AML-193 (cell line): Measurements from ENCODE around the gene ZNF334.

Experiments
- DNase-seq, 2 experiments: peaks; one replicate each; lab custom pipeline; 2025; lab: John Stamatoyannopoulos, UW

ZNF334 gene

DNA sequence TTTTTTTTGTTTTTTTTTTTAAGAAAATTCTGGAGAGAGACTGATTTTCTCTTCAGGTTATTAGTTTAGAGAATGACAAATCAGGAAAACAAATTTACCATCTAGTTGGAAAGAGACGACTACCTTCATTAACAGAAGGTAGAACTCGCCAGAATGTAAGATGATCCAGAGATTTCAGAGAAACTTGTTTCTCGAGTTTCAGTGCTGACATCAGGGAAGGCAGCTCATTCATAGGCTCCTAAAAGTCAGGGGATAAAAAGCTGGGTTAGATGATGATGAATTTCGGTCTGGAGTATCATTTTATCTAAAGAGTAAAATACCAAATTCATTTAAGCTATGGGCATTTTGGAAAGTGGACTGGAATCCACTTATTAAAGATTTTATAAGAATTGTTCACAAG, 27.9 kb downstream of the ZNF334 start:
- DNase-seq = no peak

DNA sequence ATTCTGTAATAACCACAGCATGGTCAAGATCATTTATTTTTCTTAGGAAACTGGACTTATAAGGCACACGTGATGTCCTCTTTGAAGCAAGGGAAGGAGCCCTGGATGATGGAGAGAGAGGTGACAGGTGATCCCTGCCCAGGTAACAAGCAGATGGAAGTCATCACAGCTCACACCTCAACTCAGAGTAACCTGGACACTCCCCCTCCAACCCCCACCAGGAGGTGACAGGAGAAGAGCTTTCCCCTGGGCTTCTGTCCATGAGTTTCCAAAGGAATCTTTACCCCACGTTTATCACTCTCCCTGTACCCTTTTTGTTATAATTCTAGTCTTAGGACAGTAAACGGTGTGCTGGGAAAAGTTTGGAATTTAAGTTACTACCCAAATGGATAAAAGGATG, 28.4 kb downstream of the ZNF334 start:
- no peak for DNase-seq

DNA sequence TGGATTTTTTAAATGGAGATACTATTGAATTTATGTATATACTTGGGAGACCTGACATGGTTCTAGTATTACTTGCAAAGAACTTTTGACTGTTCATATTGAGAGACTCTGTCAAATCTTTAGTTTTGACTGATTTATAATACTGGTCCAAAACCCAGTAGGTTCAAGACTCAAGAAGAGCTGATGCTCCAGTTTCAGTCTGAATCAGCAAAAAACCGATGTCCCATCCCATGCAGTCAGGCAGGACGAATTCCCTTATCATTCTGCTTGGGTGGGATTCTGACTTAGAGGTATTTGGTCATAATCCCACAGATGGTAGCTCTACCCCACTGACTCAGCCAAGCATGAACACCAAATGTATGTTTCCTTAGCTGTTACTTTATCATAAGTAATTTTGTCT, 29.5 kb downstream of the ZNF334 start:
- no peak for DNase-seq

DNA sequence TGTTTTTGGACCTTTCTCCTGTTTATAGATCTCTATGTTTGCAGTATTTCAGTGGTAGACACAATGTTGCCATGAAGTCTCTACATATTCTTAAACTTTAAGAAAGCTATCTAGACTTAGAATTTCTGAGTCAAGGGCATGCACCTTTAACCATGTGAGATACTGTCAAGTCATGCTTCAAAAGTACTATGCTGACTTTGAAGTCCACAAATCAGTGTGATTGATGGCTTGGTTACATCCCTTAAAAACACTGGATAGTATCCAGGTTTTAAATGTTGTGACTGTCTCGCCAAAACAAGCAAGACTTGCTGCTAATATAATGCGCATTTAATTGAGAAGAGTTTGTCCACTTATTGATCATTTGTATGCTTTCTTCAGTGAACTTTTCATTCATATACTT, 30.5 kb downstream of the ZNF334 start:
- DNase-seq = no peak

DNA sequence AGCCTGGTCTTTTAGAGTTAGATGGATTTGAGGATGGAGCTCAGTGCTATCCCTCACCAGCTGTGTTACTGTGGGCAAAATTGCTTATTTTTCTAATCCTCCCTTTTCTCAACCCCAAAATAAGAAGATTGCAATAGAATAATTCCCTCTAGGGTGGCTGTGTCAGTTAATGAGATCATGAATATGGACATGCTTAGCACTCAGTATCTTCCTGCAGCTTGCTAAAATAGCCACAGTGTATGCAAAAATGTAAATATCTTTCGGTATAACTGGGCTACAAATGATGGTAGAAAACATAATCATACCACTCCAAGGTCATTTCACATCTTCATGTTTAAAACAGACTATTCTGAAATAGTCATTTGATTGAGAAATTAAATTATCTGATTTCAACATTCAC, 35.7 kb downstream of the ZNF334 start:
- no peak for DNase-seq

DNA sequence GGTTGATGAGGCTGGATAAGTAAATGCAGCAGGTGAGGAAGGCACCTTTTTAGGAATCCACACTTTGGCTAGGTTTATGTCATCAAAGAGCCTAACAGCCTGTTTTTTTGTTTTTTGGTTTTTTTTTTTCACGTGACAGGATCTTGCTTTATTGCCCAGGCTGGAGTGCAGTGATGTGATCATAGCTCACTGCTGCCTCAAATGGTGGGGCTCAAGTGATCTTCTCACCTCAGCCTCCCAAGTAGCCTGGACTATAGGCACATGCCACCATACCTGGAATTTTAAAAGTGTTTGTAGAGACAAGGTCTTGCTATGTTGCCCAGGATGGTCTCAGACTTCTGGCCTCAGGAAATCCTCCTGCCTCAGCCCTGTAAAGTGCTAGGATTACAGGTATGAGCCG, 36.1 kb downstream of the ZNF334 start:
- DNase-seq = no peak

DNA sequence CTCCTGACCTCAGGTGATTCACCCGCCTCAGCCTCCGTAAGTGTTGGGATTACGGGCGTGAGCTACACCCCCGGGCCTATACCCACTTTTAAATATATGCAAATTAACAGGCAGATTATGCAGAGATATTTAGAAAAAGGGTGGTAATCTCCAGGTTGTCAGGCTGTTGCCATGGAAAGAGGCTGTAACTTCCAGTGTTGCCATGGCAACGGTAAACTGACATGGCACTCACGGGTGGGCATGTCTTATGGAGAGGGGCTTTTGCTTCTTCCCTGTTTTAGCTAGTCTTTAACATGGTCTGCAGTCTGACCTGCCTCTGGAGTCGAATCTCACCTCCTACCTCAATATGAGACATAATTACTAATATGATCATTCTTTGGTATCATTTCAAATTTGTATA, 44.9 kb downstream of the ZNF334 start:
- DNase-seq = no peak

DNA sequence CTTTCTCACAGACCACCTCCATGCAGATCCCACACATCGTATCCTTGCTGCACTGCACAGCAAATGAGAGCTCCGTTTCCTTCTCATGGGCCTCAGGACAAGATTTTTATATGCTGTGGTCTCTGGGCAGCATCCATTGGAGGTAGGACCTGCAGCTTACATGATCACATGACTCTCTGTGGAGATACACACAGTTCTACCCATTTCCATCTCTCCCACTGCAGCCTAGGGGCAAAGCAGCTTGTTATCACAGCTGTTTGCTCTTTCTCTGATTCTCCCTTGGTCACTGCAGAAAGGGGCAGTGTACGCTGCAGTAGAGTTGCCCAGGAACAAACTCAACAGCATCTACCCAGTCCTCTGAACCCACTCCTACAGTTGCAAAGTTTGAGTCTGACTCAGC, 48.9 kb downstream of the ZNF334 start:
- no peak for DNase-seq

DNA sequence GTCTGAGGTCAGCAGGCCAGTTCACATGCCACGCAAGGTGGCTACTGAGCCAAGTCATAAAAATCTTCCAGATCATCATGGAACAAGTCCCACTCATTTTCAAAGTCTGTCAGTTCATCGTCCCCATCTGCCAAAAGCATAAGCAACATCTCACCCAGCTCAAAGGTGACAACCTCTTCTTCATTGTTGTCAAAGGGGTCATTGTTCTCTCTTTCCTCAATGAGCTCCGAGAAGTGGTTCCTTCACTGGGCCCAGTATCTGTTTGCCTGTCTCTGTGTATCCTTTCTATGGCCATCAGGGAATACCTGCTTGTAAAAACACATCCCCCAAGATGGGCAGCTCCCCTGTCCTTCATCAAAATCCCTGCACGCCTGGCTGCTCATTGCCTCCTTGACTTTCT, 49.5 kb downstream of the ZNF334 start:
- no peak for DNase-seq

DNA sequence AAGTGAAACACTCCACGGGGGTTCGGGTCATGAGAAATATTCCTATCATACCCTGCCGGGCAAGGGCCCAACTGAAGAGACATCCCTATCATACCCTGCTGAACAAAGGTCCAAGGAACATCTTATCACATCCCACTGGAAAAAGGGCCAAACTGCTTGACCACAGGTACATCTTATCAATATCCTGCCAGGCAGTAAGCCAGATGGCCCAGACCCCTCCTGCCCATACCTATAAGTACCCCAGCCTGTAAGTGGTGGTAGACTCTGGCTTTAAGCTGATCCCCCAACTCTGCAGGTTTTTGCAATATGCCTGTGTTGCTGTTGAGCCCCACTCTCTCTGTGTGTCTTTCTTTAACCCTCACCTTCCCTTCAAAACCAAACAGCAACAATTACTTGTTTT, 51.6 kb downstream of the ZNF334 start:
- no peak for DNase-seq

DNA sequence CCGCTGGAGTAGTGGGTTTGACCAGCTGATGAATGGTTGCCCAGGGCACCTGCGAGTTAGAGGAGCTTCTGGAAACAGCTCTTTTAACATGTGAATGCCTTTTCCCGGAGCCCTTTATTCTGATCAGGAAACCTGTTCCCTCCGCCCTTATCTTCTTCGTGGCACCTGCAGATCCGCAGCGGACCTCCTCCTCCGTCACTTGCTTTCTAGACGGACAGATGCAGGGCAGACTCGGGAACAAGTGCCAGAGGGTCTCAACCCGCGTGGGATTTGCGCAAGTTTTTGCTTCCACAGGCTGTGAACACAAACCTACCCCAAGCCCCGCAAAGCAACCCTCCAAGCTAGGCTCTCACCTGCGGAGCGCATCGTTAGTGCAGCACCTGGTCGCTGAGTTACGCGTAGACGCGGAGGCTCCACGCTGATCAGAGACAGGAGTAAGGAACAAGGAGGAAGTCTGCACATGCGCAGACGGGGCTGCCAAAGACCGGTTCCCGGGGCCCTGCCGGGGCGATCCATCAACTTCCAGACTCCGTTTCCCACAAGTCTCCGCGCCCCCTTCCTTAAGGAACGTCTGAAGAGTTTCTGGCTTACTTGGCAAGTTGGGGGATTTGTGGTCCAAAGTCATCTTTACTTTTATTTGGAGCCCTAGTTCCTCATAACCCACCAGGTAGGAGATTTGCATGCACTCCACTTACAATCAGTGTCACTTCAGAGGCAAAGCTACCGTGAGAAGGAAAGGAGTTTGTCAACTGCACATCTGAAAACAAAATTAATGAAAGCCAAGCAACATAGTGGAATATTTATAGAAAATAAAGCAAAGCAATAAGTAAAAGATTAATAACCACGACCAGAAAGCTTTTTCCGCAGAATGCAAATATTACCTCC, 54.3 kb downstream of the ZNF334 start:
- no peak for DNase-seq

DNA sequence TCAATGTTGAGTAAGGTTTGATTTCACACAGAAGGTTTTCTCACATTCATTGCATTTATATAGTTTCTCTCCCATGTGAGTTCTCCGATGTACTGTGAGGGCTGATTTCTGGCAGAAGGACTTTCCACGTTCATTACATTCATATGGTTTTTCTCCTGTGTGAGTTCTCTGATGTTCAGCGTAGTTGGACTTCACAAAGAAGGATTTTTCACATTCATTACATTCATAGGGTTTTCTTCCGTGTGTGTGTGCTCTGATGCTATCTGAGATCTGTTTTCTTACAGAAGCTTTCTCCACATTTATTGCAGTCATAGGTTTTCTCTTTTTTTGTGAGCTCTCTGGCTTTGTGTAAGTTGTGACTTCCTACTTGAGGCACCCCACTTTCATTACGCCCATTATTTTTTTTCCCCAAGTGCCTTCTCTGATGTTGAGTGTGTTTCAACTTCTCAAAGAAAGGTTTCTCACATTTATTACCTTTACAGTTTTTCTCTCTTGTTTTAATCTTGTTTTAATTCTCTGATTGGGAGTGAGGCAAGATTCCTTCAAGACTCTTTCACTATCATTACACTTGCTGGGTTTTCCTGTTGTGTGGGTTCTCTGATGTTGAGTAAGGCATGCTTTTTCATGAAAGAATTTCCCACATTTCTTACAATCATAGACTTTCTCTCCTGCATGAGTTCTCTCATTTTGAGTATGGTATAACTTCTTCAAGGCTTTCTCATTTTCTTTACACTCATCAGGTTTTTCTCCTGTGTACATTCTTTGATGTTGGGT, 56.9 kb downstream of the ZNF334 start:
- no peak for DNase-seq

DNA sequence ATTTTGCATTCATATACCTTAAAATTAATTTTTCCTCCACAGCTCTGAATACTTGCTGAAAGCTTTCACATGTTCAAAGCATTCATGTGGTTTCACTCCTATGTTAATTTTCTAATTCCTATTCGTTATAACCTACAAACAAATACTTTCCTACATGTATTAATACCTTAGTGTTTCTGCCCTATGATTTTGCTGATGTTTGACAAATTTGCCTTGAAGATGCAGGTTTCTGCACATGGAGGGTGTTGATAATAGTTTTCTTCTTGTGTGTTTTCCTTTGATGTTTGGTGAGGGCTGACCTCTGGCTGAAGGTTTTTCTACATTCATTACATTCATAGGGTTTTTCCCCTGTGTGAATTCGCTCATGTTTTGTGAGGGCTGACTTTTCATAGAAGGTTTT, 57.6 kb downstream of the ZNF334 start:
- DNase-seq = no peak
